ENCODE measurements around the gene TXN2.
A peak's percentile ranks its signal among the peaks of the same experiment; 100 is the strongest.
"Not testable (repeated sequence)": the region's sequence is repeated elsewhere in the genome, so short reads cannot be mapped to it uniquely, and the experiment has no call there.

The TXN2 gene, protein sequence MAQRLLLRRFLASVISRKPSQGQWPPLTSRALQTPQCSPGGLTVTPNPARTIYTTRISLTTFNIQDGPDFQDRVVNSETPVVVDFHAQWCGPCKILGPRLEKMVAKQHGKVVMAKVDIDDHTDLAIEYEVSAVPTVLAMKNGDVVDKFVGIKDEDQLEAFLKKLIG

DNA sequence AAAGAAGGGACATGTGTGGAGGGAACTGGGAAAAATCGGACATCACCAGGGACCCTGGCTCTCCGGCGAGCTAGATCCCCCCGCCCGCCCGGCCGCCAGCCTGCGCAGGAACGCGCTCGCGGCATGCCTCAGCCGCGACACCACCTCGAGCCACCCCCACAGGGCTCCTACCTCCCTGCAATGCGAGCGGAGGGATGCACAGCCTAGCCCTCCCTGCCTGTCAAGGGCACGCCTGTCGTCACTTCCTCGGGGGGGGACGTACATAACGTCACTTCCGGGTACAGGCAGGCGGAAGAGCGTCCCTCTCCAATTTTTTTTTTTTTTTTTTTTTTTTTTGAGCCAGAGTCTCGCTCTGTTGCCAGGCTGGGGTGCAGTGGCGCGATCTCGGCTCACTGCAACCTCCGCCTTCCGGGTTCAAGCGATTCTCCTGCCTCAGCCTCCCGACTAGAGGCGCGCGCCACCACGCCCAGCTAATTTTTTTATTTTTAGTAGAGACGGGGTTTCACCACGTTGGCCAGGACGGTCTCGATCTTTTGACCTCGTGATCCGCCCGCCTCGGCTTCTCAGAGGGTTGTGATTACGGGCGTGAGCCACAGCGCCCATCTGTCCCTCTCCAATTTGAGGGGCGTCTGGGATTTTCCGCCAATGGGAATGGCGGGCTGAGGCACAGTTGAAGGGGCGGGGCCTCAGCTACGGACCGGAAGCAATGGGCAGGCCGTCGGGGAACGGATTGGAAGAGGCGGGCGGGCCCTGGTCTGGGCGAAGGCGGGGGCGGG, at the start of gene TXN2:
Gene TXN2 (minus strand): TSS at position 248 of the 776 bp plus-strand sequence. CDS start 803 bp downstream, outside the sequence.
- DNase-seq, result peak; percentile 81 to 95

DNA sequence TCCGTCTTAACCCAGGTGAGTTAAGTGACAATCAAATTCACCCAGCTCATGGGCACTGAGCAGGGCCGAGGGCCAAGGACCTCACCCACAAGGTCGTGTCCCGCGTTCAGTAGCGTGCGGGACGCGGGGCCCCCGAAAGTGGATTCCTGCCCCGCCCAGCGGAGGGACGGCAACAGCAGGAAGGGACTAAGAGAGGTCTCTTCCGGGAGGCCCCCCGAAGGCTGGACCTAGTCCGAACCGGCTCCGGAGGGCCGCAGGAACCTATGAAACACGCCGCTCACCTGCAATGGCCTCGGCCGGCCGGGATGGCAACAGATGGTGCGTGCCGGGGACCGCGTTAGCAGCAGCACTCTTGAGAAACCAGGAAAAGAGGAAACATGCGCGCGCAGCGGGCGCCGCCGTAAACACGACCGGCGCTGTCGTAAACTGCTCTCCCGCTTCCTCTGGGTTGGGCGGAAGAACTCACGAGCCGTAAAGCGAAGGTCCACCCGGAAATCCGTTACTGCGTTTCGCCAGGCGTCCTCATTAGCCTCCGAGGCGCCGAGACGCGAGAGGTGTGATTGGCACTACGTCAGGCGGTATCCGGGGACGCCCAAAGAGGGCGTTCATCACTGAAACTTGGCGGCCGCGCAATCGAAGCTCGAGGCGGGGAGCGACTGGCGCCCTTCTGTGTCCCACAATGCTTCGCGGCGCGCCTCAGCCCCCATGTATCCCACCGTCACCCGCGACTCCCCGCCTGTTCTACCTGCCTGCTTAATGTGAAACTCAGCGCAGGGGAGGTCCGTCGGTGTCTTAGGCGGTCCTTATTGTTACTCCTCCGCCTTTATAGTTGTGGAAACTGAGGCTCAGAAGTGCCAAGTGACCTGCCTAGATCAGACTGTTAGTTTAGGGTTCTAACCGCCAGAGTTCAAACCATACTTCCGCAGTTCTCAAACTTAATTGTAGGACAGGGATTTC, 47.6 kb upstream of the TXN2 start, which contains the start of gene EIF3D:
Gene EIF3D (minus strand): TSS at position 372 of the 957 bp plus-strand sequence. CDS start 3,045 bp downstream, outside the sequence.
- DNase-seq, result peak; percentile 97 to 98

DNA sequence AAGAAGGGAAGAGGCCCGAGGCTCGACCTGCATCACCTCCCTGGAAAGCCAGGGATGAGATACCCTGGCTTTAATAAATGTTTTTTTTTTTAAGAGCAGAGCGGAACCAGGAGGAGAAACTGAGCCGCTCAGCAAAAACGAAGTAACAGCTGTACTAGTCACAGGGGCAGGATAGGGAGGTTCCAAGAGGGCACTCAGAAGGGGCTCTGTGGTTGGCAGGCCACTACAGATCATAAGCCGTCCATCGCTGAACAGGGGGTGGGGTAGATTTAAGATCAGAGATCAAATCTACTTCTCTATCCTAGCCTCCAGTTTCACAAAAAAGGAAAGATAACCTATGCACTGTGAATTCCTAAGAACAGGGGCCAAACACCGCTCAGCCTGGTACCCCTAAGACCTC, 46.9 kb upstream of the TXN2 start:
- no peak for DNase-seq

DNA sequence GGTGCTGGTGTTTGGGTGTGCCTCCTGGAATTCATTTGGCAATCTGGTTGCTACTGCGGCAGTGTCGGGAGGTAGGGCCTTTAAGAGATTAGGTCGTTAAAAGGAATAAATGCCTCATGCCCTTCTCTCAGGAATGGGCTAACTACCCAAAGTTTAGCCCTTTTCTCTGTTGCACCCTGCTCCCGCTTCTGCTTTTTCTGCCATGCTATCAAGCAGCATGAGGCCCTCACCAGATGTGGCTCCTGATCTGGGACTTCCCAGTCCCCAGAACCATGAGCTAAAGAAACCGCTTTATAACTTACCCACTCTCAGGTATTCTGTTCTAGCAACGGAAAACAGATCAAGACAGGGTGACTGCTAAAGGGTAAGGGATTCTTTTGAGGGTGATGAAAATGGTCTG, 41.2 kb upstream of the TXN2 start:
- no peak for DNase-seq

DNA sequence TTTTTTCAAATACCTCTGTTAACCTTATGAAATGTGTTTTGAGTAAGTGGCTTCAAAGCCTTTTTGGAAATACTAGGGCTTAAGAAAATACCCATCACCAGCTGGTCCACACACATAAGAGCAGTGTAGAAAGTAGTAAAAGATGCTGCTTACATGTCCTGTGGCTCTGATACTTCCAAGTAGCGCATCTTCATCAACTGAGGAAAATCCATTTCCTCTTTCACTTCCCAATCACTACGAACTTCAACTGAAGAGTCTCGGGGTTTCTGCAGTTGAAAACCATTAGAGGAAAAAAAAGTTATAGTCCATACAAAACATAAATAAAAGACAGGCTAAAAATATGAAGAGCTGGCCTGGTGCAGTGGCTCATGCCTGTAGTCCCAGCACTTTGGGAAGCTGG, 39.0 kb upstream of the TXN2 start:
- no peak for DNase-seq

DNA sequence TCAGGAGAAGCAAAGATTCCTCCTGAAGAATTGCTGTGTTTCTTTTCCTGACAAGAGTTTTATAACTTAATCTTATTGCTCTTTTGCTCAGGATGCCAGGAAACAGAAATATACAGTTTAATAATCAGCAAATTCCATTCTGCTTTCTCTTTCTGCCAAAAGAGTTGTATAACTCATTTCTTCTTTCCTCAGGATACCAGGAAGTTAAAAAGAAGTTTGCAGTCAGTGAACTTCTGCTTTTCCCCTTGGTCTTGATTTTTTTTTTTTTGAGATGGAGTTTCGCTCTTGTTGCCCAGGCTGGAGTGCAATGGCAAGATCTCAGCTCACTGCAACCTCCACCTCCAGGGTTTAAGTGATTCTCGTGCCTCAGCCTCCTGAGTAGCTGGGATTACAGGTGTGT, 38.5 kb upstream of the TXN2 start:
- not testable (repeated sequence) for DNase-seq

DNA sequence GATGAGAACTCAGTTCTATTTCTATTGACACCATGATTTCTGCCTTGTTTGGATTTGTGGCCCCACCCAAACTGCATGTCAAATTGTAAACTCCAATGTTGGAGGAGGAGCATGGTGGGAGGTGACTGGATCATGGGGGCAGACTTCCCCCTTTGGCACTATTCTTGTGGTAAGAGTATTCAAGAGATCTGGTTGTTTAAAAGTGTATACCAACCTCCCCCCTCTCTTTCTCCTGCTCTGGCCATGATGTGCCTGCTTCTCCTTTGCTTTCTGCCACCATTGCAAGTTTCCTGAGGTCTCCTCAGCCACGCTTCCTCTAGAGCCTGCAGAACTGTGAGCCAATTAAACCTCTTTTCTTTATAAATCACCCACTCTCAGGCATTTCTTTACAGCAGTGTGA, 33.3 kb upstream of the TXN2 start:
- DNase-seq, result no peak

DNA sequence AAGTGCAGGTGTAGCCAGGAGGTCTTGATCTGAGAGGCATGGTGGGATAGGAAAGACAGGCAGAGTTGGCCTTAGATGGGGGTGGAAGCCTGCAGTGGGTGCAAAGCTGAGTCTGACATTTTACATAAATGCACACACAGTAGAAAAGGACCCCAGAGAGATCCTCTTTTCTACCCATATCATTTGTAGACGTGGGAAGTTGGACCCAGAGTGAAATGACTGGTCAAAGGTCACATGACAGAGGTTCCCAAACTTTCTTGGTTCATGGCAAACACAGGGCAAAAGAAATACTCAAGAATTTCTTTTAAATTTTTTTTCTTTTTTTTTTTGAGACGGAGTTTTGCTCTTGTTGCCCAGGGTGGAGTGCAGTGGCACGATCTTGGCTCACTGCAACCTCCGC, 31.6 kb upstream of the TXN2 start:
- no peak for DNase-seq

DNA sequence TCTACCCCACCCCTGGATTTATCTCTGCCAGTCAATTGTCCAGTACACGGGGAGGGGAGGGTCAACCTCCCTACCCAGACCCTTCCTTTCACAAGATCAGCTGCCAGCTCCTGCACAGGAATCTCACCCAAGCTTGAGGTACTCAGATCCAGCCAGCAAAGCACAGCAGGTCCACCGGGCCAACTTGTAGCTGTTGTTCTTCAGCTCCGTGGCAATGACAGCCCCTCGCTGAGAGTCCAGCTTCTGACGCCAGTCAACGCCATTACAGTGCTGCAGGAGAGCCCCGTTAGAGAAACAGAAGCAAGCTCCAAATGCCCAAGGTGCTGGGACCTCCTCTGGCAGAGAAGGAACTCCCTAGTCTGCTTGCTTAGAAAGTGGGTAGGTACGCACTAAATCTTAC, 30.9 kb upstream of the TXN2 start:
- no peak for DNase-seq

DNA sequence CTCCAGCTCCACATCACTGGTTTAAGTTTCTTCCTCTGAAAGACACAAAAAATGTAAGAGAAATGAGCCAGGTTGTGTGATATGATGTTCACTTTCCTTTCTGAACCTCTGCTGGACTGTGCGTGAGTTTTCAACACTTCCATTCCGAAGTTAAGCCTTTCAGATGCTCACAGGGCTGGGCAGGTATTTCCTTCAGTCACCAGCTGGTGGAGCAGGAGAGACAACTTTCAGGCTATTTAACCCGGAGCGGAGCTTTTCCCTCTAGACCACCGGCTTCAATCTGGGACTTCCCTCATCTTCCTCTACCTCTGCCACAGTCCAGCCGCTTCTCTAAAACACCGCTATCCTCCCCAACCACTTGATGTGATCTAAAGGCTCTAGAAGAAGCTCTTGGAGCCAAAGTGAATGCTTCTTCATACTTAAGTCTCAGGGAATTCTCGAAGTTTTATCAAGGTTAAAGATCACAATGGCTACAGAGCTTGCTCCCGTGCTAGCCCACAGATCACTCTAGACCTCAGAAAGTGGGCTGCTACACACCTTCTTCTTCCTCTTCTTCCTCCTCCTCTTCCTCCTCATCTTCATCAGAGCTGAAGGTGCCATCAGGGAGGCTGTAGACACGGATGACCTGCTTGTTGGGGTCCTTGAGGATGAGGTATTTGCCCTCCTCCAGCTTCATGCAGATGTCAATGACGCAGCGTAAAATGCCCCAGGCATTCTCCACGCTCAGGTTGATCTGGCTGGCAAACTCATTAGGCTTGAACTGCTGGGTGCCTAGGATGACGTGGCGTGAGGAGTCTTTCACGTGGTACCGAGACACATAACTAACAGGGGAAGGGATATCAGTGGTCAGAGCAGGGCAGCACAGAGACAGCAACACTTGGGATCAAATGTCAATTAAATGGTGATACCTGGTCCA, 29.8 kb upstream of the TXN2 start:
- DNase-seq, result peak in 1 of 2 experiments; percentile 51

DNA sequence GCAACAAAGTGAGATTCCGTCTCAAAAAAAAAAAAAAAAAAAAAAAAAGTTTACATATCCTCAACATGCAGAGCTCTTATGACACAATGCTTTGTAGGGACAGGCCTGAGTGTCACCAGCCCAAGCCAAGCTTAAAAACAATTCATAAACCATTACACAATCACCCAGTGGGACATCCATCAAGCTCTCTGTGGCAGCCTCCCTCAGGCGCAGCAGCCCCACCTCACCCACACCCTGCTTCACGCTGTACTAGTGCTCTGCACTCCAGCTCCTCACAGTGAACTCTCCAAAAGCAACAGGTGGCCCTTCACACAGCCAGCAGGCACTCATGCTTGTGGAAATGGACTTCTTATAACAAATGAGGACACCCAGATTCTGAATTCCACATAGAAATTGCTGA, 28.9 kb upstream of the TXN2 start:
- DNase-seq, result no peak

DNA sequence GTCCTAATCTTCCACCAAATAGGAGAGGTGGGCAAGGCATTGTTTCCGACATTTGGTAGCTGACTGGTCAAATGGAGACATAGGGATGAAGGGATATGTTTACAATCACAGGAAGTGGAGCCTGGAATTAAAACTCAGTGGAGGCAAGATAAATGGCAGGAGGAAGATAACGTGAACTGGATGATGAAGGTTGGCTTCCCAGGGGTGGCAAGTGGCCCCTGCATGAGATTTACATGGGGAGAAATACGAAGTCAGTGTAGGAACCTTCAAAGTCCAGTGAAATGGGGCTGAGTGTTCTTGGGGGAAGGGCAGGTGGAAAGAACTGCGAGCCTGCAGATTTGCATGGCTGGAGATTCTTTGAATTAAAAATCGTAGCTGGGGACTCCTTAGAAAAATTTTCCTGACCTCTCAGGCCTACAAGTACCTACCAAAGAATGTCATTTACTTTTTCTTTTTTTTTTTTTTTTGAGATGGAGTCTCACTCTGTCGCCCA, 26.1 kb upstream of the TXN2 start:
- no peak for DNase-seq

DNA sequence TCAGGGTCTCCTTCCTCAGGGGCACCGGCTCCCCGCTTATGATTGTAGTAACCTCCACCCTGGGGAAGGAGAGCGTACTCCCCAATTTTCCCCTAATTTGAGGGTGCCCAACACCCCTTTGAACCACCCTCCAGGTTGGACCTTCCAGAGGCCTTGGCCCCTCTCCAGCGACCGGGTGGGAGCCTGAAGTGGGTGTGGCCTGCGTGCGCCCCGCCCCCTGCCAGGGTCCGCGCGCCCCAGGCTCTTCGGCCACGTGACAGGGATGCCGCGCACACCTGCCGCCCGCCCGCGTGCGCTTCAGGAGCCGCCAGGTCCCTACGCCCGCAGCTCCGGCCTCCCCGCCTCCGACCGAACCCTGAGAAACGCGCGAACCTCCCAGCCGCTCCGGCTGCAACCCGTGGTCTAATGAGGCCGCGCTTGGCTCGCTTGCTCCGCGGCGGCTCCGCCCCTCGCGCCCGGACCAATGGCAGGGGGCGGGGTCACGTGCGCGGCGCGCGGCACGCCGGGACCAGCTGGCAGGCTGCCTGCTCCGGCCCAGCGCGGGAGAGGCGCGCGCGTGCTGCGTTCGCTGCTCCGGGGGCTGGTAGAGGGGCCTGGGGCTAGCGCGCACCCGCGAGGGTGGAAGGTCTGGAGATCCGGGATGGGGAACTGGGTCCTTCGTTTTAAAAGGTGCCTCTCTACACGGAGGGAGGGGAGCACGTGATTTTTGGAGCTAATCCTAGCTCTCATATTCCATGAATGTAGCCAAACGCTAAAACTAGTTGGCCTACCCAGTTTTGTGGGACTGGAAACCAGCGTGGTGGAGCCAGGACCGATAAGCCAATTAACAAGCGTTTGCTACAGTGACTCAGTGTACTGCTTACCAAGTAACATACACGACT, 25.4 kb upstream of the TXN2 start, which contains the start of gene FOXRED2:
Gene FOXRED2 (minus strand): TSS at position 404 of the 881 bp plus-strand sequence. CDS start 618 bp downstream, outside the sequence.
- peak; percentile 67 to 88 for DNase-seq

DNA sequence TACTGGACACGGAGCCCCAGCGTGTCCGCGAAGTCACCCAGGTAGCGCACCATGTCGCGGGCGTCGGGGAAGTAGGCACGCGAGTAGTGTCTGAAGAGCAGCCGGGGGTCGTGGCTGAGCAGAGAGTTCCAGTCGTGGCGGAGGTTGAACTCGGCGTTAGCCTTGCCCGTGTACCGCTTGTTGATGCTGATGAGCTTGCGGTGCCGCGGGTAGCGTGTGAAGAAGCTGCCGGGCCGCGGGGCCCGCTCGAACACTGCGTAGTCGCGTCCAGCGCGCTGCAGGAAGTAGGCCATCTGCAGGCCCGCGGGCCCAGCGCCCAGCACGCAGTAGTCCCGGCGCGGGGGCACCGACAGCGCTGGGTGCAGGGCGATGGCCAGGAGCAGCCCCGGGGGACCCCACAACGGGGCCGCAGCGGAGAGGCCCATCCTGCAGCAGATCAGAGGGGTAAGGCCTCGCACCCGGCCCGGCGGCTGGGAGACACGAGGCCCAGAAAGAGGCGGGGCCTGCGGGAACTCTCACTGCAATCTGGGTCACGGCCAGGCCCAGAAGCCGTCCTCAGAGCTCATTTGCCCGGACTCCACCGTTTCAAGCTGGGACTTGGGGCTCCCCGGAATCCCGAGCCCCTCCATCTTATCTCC, 24.7 kb upstream of the TXN2 start:
- peak in 1 of 2 experiments; percentile 23 for DNase-seq

DNA sequence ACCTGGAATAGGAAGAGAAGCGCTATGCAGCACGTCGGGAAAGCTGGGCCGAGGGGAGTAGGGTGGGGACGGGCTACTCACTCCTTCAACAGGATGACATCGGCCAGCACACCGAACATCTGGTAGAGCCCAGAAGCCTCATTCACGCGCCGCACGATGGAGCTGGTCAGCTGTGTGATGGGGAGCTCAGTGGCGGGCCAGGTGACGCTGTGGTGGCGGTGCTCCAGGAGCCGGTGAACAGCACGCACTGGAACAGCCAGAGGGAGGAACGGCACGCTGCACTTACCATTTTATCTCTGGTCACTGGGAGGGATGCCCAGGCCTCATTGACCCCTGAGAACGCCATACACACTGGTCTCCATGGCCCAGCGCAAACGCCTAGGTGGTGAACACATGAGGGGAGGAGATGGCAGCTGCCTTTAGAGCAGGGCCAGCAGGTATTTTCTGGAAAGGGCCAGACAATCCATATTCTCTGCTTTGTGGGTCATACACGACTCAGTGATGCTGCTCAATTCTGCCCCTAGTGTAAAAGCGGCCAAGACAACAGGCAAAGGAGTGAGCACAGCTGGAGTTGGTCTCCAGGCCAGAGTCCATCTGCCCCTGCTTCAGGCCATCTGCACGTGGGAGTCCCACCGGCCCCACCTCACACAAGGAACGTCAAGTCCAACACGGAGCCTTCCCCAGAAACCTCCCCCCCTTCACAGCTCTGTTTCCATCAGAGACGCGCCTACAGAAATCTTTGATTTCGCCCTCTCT, 16.6 kb upstream of the TXN2 start:
- no peak for DNase-seq

DNA sequence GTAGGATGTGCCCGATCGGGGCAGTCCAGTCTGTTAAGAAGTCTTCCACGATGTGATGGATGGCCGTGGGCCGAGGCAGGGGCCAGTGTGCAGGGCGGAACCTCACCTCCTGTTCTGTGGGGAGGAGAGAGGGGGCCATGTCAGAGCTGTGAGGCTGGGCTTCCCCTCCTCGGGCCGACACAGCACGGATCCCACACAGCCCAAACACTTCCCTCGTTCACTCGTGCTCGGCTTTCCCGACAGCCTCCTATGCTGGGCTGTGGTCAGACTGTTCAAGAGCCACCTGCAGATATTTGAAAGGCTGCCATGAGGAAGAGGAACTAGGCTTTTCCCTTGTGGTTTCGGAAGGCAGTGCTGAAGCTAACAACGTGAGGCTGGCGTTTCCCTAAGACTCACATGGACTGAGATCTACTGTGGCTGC, 12.3 kb upstream of the TXN2 start:
- no peak for DNase-seq

DNA sequence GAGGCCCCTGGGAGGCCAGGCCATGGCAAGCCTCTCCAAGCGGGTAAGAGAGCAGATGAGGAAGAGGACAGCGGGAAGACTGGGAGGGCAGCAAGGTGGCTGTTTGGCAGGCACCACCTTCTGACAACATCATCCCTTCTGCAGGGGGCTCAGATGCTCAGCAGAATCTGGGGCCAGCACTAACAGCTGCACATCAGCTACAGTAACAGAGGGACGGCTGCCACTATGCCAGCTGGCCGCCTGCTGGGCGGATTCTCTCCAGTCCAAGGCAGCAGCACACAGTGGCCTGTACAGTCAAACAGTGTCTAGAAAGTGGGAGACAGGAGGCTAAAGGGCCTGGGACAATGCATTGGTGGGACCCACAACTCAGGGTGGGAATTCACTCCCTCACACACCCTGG, 10.7 kb upstream of the TXN2 start:
- no peak for DNase-seq

DNA sequence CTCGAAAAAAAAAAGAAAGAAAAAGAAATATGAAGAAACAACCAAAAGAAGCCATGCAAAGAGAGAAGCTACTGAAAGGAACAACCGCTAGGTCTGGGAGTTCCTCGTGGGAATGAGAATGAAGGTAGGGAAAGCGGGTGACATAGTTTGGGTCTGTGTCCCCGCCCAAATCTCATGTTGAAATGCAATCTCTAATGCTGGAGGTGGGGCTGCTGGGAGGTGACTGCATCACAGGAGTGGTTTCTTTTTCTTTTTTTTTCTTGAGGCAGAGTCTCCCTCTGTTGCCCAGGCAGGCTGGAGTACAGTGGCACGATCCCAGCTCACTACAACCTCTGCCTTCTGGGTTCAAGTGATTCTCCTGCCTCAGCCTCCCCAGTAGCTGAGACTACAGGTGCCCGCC, 9.7 kb upstream of the TXN2 start:
- DNase-seq, result no peak

DNA sequence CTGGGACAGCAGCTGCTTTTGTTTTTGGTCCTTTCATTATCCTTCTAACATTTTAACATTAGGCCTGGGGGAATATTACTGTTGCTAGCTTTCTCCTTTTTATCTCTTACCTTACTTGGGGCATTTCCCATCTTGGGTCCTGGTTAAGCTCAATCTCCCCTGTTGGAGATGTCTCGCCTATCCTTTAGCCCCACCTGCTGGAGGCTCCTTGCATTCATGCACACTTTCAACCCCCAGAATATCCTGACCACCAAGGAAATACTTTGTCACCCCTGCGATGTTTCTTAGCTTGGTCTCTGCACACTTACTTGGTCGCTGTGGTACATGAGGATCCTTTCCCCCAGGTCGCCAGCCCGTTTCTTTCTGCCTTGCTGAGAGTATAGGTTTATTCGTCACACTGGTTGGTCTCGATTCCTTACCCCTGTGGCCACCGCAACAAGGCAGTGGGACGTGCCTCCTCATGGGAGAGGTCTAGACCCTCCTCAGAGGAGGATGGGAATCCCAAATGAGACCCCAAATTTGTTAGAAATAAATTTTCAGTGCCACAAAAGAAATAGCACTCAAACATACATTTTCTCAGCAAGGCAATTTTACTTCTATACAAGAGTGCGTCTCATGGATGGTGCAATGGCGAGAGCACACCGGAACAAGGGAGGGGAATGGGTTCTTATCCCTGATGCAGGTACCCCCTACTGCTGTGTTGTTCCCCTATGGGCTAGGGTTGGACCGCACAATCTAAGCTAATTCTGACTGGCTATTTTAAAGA, 5.4 kb upstream of the TXN2 start:
- peak in 1 of 2 experiments; percentile 36 for DNase-seq
